Activated T-cell treated with anti-CD3 and anti-CD28 coated beads for 1 hour (primary cell): ENCODE data around the gene SEMA4D.

Source experiments
- DNase-seq: peaks from one replicate; pipeline ENCODE4 v3.0.0-alpha.2; 2020; ENCODE audit warnings: low read depth

SEMA4D gene

GRCh38 chr9:89502038-89502601, 4.2 kb upstream of the SEMA4D start:
- no peak for DNase-seq

- DNase-seq = no peak
Measured at GRCh38 chr9:89501311-89501898, 3.5 kb upstream of the SEMA4D start.

- DNase-seq = no peak
Measured at GRCh38 chr9:89500008-89500407, 2.1 kb upstream of the SEMA4D start.

- DNase-seq = no peak
Measured at GRCh38 chr9:89498852-89499480, 1.1 kb upstream of the SEMA4D start.

- no peak for DNase-seq
Measured at GRCh38 chr9:89497257-89497963, 503 bp downstream of the SEMA4D start.

GRCh38 chr9:89496645-89497256, 1.2 kb downstream of the SEMA4D start:
- DNase-seq = no peak

GRCh38 chr9:89495824-89496560, 1.9 kb downstream of the SEMA4D start:
- no peak for DNase-seq

- no peak for DNase-seq
Measured at GRCh38 chr9:89494199-89494598, 3.7 kb downstream of the SEMA4D start.

- DNase-seq = no peak
Measured at GRCh38 chr9:89493671-89494070, 4.2 kb downstream of the SEMA4D start.

DNA sequence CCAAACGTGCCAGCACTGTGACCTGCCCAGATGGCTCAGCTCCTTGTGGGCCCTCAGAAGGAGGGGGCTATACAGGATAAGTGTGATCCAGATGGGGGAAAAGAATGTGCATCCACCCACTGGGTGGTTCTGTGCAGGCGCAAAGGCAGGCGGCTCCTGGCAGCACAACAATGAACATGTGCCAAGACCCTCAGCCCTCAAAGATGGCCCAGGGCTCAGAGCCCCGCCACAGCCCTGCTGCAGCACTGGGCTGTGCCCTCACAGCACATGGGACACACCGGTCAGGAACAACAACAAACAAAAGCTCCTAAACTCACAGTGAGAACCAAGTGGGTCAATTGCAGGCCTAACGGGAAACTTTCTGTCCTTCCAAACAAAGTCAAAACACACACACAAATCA, 4.7 kb downstream of the SEMA4D start:
- DNase-seq = no peak

DNA sequence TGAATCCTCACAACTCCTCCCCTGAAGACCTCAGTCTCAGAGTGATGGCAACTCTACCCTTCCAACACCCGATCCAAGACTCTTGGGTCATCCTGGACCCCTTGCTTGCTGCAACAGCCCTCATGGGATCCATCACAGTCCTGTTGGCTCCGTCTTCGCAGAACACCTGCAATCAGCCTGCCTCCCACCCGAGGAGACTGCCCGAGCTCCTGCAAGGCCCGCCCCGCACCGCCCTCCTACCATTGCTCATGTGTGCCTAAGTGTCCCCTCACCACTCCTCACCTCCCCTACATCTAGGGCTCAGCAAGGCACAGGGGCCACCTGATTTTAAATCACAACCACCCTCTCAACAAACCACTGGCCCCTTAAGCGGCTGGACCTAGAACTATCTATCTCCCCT, 5.3 kb downstream of the SEMA4D start:
- no peak for DNase-seq

- no peak for DNase-seq
Measured at GRCh38 chr9:89491694-89492093, 6.2 kb downstream of the SEMA4D start.

DNA sequence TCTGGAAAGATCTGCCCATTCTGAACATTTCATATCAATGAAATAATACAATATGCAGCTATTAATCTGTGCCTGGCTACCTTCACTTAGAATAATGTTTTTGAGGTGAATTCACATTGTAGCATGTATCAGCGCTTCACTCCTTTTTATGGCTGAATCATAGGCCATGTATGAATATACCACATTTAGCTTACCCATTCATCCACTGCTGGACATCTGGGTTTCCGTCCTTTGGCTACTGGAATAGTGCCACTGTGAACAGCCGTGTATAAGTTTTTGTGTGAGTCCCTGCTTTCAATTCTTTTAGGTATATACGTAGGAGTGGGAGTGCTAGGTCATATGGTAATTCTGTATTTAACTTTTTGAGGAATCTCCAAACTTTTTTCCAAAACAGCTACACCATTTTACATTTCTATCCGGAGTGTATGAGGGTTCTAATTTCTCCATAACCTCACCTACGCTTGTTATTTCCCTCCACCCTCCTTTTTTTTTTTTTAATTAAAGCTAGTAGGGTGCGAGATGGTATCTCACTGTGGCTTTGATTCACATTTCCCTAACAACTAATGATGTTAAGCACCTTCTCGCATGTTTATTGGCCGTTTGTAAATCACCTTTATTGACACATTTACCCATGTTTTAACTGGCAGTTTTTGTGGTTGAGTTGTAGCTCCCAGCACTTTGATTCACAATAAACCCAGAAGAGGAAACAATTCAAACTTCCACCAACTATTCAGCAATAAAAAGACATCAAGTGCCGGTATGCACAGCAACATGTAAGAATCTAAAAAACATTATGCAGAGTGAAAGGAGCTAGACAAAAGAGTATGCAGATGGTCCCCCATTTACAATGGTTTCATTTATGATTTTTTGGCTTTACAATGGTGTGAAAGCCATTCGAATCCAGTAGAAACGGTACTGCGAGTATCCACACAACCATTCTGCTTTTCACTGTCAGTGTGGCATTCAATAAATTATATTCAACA, 8.1 kb downstream of the SEMA4D start:
- no peak for DNase-seq

DNA sequence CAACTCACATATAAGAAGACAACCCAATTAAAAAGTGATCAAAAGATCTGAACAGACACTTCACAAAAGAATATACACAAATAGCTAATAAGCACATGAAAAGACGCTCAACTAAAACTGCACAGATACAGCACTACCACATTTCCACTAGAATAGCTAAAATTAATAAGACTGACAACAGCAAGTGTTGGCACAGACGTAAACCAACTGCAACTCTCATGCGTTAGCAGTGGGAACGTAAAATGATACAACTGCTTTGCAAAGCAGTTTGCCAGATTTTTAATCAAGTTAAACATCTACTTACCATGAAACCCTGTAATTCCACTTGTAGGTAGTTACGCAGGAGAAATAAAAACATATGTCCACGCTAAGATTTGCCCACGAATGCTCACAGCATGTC, 9.0 kb downstream of the SEMA4D start:
- DNase-seq = no peak

DNA sequence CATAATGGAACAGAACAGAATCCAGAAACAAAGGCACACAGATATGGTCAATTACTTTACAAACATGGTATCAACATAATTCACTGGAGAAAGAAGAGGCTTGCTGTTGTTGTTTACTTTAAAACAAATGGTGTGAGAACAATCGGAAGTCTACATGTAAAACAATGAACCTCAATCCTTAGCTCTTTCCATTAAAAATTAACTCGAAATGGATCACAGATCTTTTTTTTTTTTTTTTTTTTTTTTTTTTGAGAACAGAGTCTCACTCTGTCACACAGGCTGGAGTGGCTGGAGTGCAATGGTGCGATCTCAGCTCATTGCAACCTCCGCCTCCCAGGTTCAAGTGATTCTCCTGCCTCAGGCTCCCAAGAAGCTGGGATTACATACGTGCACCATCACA, 9.8 kb downstream of the SEMA4D start:
- DNase-seq = no peak

DNA sequence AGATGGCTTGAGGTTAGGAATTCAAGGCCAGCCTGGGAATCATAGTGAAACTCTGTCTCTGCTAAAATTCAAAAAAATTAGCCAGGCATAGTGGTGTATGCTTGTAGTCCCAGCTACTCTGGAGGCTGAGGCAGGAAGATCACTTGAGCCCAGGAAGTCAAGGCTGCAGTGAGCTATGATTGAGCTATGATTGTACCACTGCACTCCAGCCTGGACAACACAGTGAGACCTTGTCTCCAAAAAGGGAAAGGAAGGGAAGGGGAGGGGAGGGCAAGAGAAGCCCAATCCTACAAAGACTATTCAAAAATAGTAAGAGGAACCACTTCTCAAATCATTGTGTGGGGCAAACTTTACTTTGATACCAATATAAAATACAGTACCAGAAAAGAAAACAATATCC, 11.2 kb downstream of the SEMA4D start:
- no peak for DNase-seq

DNA sequence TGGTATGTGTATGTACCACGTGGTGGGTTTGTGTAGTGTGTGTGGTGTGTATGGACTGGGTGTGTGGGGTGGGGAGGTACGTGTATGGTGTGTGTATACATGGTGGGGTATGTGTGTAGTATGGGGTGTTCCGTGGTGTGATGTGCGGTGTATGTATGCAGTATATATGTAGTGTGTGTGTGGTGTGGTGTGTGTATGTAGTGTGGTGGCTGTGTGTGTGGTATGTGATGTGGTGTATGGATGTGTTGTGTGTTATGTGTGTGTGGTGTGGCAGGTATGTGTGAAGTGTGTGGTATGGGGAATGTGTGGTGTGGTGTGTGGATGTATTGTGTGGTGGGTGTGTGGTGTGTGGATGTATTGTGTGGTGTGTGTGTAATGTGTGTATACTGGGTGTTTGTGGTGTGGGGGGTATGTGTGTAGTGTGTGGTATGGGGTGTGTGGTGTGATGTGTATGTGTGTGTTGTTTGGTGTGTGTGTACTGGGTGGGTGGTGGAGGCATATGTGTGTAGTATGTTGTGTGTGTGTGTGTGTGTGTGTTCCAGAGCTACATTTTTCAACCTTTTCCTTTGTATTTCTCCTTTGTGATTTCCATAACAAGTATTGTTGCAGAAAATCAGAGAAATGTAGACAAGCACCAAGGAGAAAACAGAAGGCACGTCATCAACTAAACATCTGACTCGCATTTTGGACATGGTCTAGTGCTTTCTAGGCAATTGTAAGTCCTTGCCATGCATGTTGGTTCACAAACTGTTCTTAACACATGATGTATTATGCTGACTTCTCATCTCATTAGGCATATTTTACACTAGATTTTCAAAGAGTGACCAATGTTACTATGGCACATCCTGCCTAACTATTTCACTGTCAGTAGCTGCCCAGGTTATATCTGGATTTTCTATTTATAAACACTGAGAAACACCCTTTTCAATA, 13.2 kb downstream of the SEMA4D start:
- DNase-seq = no peak

- DNase-seq = peak; percentile 59
Measured at GRCh38 chr9:89483592-89484474, 14.1 kb downstream of the SEMA4D start.

DNA sequence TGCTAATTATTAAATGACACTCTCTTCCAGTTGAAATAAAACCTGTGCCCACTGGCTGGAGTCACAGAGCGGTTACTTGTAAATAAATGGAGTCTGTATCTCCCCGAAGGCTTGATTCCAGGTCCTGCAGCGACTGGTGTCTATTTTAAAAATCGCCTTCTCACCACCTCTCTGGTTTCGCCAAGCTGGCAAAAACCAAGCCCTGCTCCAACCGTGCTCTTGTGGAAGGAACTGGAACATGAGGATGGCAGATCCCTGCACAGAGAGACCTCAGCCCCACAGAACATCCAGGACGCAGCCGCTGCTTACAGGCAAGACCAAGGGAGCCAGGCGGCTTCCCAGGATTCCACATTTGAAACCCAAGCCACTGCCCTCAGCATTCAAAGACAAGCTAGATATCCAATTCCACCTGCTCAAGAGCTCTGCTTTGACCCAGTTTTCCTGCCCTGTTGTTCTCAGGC, 15.0 kb downstream of the SEMA4D start:
- no peak for DNase-seq
